HG03520 (cell line): ENCODE data around the gene DOCK7.
"Not testable (repeated sequence)": the region's sequence is repeated elsewhere in the genome, so short reads cannot be mapped to it uniquely, and the experiment has no call there.

Experiments used
- ATAC-seq: cut with Tn5 transposase; IDR thresholded peaks from one replicate; pipeline ENCODE4 v1.9.1; 2021; ENCODE audit warnings: mild to moderate bottlenecking, moderate library complexity; ENCODE audit not compliant: unreplicated experiment

Gene DOCK7

DNA sequence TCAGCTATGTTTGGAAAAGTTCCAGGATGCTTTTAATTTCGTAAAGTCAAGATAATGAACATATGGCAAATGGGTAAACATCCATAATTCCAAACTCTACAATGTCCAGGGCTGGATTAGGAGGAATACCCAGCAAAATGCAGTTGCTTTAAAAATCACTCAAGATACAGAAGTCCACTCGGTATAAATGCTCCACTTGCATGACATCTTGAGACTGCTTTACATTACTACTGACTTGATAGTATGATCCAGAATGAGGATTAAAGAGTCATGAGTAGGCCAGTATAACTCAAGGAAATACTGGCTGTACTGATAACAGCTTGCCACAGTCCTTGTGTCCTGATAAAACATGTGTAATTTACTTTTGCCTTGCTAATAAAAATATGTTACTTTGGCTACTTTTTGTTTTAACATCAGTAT, 149.1 kb downstream of the DOCK7 start:
- no peak for ATAC-seq

GRCh38 chr1:62536865-62537264, 151.3 kb downstream of the DOCK7 start:
- no peak for ATAC-seq

GRCh38 chr1:62530516-62531154, 157.6 kb downstream of the DOCK7 start:
- ATAC-seq = no peak

GRCh38 chr1:62529227-62529626, 159.0 kb downstream of the DOCK7 start:
- ATAC-seq = no peak

GRCh38 chr1:62528015-62528414, 160.2 kb downstream of the DOCK7 start:
- no peak for ATAC-seq

DNA sequence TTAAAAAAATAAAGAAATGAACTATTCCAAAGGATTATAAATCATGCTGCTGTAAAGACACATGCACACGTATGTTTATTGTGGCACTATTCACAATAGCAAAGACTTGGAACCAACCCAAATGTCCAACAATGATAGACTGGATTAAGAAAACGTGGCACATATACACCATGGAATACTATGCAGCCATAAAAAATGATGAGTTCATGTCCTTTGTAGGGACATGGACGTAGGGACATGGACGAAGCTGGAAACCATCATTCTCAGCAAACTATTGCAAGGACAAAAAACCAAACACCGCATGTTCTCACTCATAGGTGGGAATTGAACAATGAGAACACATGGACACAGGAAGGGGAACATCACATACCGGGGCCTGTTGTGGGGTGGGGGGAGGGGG, 160.8 kb downstream of the DOCK7 start:
- not testable (repeated sequence) for ATAC-seq

DNA sequence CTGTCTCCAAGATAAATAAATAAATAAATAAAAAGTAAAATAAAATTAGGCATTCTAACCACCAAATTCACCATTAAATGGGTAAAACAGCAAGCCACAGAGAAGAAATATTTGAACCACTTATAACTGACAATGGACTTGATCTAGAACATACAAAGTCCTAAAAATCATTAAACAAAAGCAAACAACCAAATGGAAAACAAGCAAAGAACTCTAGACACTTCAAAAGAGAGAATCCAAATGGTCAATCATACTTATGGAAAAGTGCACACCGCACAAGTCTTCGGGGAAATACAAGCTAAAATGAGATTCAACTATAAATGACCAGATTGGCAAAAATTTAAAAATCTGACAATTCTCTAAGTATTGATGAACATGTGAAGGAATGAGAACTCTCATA, 164.3 kb downstream of the DOCK7 start:
- ATAC-seq = no peak

DNA sequence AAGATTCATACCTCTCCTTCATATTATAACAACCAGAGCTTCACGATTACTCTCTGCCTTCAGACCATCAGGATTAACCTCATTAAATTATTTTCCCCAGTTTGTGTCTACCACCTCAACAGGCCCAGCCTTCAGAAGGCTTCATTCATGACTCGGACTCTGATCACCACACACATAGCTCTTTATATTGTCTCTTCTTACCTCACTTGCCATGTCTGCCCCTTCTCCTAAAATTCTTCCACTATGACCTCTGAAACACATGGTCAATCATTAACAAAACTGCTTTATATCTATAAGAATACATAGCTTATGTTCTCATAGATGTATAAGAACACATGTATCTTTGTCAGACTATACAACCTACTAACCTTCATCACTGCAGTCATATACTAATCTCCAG, 171.6 kb downstream of the DOCK7 start:
- no peak for ATAC-seq

GRCh38 chr1:62514746-62515423, 173.3 kb downstream of the DOCK7 start:
- no peak for ATAC-seq

DNA sequence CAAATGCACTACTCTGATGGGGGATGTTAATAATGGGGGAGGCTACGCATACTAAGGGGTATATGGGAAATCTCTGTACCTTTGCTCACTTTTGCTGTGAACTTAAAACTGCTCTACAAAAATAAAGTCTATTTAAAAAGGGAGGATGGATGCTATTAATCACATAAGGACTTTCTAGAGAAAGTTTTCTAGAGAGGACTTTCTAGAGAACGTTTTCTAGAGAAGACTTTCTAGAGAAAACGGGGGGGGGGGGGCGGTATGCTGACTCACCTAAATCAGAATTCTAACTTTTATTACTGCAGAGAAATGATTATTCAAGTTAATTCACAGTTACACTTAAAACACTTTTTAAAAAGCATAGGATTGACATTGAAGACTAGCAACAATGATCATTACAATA, 175.2 kb downstream of the DOCK7 start:
- ATAC-seq = no peak

DNA sequence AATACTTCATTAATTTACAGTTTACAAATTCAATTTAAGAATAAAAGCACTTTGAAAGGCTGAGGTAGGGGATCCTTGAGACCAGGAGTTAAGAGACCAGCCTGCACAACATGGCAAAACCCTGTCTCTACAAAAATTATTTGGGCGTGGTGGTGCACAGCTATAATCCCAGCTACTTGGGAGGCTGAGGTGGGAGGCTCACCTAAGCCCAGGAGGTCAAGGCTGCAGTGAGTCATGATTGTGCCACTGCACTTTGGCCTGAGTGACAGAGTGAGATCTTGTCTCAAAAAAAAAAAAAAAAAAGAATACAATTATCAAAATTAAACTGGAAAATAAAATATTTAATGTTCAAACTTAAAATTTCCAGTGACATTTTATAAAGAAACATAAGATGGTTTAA, 179.2 kb downstream of the DOCK7 start:
- no peak for ATAC-seq

GRCh38 chr1:62508187-62508758, 179.9 kb downstream of the DOCK7 start:
- no peak for ATAC-seq

DNA sequence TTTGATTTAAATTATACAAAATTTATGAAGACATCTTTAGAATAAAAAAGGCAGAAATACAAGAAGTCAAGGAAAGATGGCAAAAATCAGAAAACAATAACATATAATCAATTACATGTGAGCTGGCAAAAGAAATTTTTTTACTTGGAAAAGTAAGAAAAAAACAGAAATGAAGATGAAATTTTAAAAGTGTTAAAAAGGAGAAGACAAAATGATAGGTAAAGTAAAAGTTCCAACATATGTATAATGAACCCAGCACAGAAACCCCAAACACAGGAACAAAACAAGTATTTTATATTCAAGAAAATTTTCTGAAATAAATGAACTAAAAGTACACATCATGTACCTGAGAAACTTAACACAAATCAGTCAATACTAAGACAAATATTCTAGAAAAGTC, 188.0 kb downstream of the DOCK7 start:
- ATAC-seq = no peak

GRCh38 chr1:62494137-62494536, 194.0 kb downstream of the DOCK7 start:
- no peak for ATAC-seq

DNA sequence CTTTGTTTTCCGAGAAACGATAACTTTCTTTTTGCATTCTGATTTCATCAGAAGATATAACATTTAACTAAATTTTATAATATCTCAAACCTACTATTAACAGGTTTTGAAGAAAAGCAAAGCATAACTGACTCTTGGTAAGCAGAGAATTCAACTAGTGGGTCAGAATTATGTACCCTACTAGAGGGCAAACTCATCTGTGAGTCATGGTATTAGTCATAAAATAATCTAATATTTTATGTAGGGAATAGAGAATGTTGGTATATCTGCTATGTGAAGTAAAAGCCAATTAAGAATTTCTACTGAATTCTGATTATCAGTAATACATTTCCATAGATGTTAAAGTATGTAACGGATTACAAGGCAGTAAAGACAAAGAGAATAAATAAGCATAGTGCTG, 194.5 kb downstream of the DOCK7 start:
- ATAC-seq = no peak

DNA sequence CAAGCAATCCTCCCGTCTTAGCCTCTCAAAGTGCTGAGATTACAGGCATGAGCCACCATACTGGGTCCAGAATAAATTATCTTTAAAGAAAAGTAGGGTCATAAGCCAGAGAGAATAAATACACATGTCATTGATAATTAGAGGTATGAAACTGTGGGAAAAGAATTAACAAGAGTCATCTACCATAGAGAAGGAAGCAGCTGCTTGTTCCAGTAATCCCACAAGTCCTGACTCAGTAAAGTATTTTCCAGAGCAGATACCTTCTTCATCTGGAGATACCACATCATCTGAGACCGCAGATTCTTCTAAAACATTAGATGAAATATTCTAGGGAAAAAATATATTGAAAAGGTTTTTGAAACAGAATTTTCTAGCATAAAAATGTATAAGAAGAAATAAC, 195.7 kb downstream of the DOCK7 start:
- ATAC-seq = no peak

GRCh38 chr1:62487956-62488355, 200.2 kb downstream of the DOCK7 start:
- no peak for ATAC-seq

DNA sequence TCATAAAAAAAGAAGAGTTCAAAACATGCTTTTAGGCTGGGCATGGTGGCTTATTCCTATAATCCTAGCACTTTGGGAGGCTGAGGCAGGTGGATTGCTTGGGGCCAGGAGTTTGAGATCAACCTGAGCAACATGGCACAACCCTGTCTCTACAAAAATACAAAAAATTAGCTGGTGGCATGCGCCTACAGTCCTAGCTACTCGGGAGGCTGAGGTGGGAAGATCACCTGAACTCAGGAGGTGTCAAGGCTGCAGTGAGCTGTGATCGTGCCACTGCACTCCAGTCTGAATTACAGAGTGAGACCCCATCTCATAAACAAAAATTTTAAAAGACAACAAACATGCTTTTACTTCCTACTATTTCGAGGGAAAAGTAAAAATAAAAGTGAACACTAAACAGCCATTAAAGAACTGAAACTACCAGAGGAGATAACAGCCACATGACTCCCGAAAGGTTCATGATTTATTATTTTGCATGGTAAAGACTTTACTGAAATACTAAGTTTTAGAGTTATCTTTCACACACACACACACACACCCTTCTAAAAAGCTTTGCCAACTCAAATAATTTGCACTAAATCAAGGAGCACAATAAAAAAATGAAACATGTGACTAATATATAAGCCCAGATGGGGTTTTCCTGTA, 203.2 kb downstream of the DOCK7 start:
- ATAC-seq = no peak

GRCh38 chr1:62481681-62482080, 206.5 kb downstream of the DOCK7 start:
- no peak for ATAC-seq

GRCh38 chr1:62476525-62477219, 211.5 kb downstream of the DOCK7 start:
- ATAC-seq = no peak

GRCh38 chr1:62467092-62467491, 221.1 kb downstream of the DOCK7 start:
- no peak for ATAC-seq
